ENCODE results near the gene PLEKHA4. TPM values are rescaled to one million over a fixed set of nuclear protein-coding genes. Genes with fewer than 3 reads are reported as not detected.
A peak's percentile ranks its signal among the peaks of the same experiment; 100 is the strongest.

The PLEKHA4 gene
- polyA plus RNA-seq, 1 donor (not counting 4 experiments of a cell fraction or from before 2014, with no cell fraction given), result 1.8 TPM

DNA sequence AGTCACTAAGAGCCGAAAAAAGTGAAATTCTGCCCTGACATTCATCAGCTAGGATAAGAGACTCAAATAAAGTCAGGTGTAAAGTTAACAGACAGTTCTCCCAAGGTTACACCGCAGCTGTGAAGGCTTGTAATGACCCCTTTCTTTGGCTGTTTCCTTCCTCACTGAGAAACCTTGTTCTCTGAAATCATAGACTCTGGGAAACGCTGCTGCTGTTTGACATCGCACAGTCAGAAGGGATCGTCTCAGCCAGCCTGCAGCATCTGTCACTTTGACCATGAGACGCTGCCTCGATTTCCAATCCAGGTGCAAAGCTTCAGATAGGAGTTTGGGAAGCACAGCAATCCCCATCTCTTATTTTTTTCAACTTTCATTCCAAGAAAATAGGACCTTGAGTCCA is 58.3 kb downstream of the PLEKHA4 start:
- FAIRE-seq (no peak), DNase-seq (ENCODE audit: low read depth, low spot score) (no peak)
- TF ChIP-seq, protein P1, sequence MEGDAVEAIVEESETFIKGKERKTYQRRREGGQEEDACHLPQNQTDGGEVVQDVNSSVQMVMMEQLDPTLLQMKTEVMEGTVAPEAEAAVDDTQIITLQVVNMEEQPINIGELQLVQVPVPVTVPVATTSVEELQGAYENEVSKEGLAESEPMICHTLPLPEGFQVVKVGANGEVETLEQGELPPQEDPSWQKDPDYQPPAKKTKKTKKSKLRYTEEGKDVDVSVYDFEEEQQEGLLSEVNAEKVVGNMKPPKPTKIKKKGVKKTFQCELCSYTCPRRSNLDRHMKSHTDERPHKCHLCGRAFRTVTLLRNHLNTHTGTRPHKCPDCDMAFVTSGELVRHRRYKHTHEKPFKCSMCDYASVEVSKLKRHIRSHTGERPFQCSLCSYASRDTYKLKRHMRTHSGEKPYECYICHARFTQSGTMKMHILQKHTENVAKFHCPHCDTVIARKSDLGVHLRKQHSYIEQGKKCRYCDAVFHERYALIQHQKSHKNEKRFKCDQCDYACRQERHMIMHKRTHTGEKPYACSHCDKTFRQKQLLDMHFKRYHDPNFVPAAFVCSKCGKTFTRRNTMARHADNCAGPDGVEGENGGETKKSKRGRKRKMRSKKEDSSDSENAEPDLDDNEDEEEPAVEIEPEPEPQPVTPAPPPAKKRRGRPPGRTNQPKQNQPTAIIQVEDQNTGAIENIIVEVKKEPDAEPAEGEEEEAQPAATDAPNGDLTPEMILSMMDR (optimal IDR thresholded peaks at IDR 0.05 in 1 of 3, IDR thresholded peaks at IDR 0.05 in 1 of 3, conservative IDR thresholded peaks at IDR 0.05 in 1 of 3; ENCODE audit: extremely low read depth in 1 of 3, insufficient read depth in 2 of 3, low read length in 3 of 3), result no peak
- no peak for TF ChIP-seq EZH2 (IDR thresholded peaks at IDR 0.05; ENCODE audit: low read length)
- H3K4me3 ChIP-seq (ENCODE audit: control insufficient read depth in 2 of 3, extremely low read depth in 1 of 3, insufficient read depth in 2 of 3, low read depth in 1 of 3, low read length in 3 of 3), result peak overlapping the region; percentile 71 to 79 (median 77)
- no peaks in the 10 kb centered on the region for H3K9me3 ChIP-seq (ENCODE audit: control insufficient read depth, low read depth, low read length)
- peak overlapping the region; percentile 14 for H3K27ac ChIP-seq (ENCODE audit: control insufficient read depth, insufficient read depth, low read length)
- peak overlapping the region; percentile 75 for H3K9ac ChIP-seq (ENCODE audit: control insufficient read depth, extremely low read depth, insufficient read depth, low read length)
- peak overlapping the region; percentile 85 for H2AFZ ChIP-seq (ENCODE audit: control insufficient read depth, low read length)
- H3K4me2 ChIP-seq (ENCODE audit: control insufficient read depth, extremely low read depth, insufficient read depth, low read depth, low read length), result peak overlapping the region; percentile 95
- peaks cover 2% of the 10 kb centered on the region for H3K9me1 ChIP-seq (ENCODE audit: control insufficient read depth, extremely low read depth, insufficient read depth, low read length)
- H3K4me1 ChIP-seq (ENCODE audit: control insufficient read depth, extremely low read depth, insufficient read depth, low read length), result peaks cover 17% of the 10 kb centered on the region
- peaks cover 3% of the 10 kb centered on the region for H3K79me2 ChIP-seq (ENCODE audit: control insufficient read depth, insufficient read depth, low read length)
- H3K36me3 ChIP-seq (ENCODE audit: control insufficient read depth in 2 of 2, extremely low read depth in 1 of 2, insufficient read depth in 2 of 2, low read length in 2 of 2), result peaks cover 3% of the 10 kb centered on the region in 2 experiments
- dilution Hi-C loops (cut with MboI; ENCODE audit: extremely low pct_ligation_motif_present, low sequenced_read_pairs), result no loop called here
- no peaks in the 10 kb centered on the region for H4K20me1 ChIP-seq (ENCODE audit: control insufficient read depth, extremely low read depth, insufficient read depth, low read length)
- H3K27me3 ChIP-seq (ENCODE audit: control insufficient read depth, extremely low read depth, insufficient read depth, low read length), result no peaks in the 10 kb centered on the region

DNA sequence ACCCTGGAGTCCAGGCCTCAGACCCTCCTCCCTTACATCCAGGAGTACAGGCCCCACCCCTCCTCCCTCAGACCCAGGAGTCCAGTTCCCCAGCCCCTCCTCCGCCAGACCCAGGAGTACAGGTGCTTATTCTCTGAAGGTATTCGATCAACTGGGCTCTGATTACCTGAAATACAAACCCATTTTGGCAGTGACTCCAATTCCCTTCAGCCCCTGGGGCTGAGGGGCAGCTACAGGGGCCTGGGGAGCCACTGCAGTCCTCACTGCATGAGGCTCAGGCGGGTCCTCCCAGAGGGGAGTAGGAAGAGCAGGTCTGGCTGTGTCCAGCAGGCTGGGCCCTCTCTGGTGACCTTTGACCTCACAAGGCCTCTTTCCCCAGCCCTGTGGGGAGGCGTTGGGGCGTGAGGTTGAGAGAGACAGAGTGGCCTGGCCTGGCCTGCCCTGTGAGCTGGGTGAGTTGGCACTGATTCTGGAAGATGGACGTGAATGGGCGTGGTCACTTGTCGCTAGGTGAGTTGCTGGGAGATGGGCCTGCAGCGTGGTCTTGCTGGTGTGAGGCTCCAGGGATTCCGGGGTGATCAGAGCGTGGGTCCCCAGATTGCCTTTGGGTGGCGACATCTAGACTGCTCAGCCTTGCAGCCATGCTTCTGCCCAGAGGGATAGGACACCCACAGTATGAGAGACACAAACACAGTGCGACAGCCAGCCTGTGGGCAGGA is 60.7 kb downstream of the PLEKHA4 start:
- Histone ChIP-seq H3K9me1 (ENCODE audit: control insufficient read depth, extremely low read depth, insufficient read depth, low read length) (peaks cover 2% of the 10 kb centered on the region), H3K4me2 (ENCODE audit: control insufficient read depth, extremely low read depth, insufficient read depth, low read depth, low read length) (no peak overlapping the region), H3K27ac (ENCODE audit: control insufficient read depth, insufficient read depth, low read length) (no peak overlapping the region), H3K79me2 (ENCODE audit: control insufficient read depth, insufficient read depth, low read length) (peaks cover 3% of the 10 kb centered on the region), H3K36me3 (ENCODE audit: control insufficient read depth in 2 of 2, extremely low read depth in 1 of 2, insufficient read depth in 2 of 2, low read length in 2 of 2) (peaks cover 3% of the 10 kb centered on the region in 2 experiments), H3K4me1 (ENCODE audit: control insufficient read depth, extremely low read depth, insufficient read depth, low read length) (peaks cover 17% of the 10 kb centered on the region), H2AFZ (ENCODE audit: control insufficient read depth, low read length) (no peak overlapping the region), H3K9ac (ENCODE audit: control insufficient read depth, extremely low read depth, insufficient read depth, low read length) (no peak overlapping the region), H3K27me3 (ENCODE audit: control insufficient read depth, extremely low read depth, insufficient read depth, low read length) (no peaks in the 10 kb centered on the region), H3K4me3 (ENCODE audit: control insufficient read depth in 2 of 3, extremely low read depth in 1 of 3, insufficient read depth in 2 of 3, low read depth in 1 of 3, low read length in 3 of 3) (no peak overlapping the region), H4K20me1 (ENCODE audit: control insufficient read depth, extremely low read depth, insufficient read depth, low read length) (no peaks in the 10 kb centered on the region), H3K9me3 (ENCODE audit: control insufficient read depth, low read depth, low read length) (no peaks in the 10 kb centered on the region)
- TF ChIP-seq, protein P1 (optimal IDR thresholded peaks at IDR 0.05 in 1 of 3, IDR thresholded peaks at IDR 0.05 in 1 of 3, conservative IDR thresholded peaks at IDR 0.05 in 1 of 3; ENCODE audit: extremely low read depth in 1 of 3, insufficient read depth in 2 of 3, low read length in 3 of 3), result peak in 1 of 3 experiments; percentile 24
- no peak for TF ChIP-seq EZH2 (IDR thresholded peaks at IDR 0.05; ENCODE audit: low read length)
- FAIRE-seq, result no peak
- DNase-seq (ENCODE audit: low read depth, low spot score), result no peak
- dilution Hi-C loops (cut with MboI; ENCODE audit: extremely low pct_ligation_motif_present, low sequenced_read_pairs), result no loop called here
